ENCODE data around the gene ATP11B.

The ATP11B gene

DNA sequence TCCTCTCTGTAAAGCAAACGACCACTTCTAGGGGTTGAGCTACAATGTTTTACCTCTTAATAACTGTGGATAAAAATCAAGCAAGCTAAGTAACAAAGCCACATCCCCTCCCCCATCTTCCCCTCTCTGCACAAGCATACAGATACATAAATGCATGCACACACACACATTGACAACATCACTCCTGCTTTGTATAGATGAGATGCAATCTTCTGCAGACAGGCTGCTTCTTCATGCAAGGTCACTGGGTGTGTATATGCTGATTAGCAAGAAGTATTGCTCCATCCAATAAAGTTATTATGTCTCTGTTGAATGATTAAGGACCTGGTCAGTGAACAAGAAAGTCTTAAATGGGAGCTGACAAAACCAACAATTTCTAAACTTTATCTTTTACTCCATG is 8.8 kb upstream of the ATP11B start:
- Histone ChIP-seq H2BK12ac (ENCODE audit: low read length) (no peak overlapping the region), H3K4ac (ENCODE audit: low read depth, low read length) (no peak overlapping the region), H3K27me3 (ENCODE audit: insufficient read depth, low read length) (no peaks in the 10 kb centered on the region), H3K23ac (ENCODE audit: low read length) (no peak overlapping the region), H2BK120ac (ENCODE audit: insufficient read depth, low read length, poor library complexity) (no peak overlapping the region), H2BK5ac (ENCODE audit: low read depth, low read length, poor library complexity) (no peak overlapping the region), H3K4me2 (ENCODE audit: low read length) (no peak overlapping the region), H3K18ac (ENCODE audit: low read length) (no peak overlapping the region), H4K8ac (ENCODE audit: low read depth, low read length) (no peak overlapping the region), H3K9me3 (ENCODE audit: insufficient read depth, low read depth, low read length) (no peaks in the 10 kb centered on the region), H3K79me2 (ENCODE audit: control insufficient read depth, insufficient read depth, low read length, poor library complexity) (no peaks in the 10 kb centered on the region), H2AK5ac (ENCODE audit: low read length) (no peak overlapping the region), H3K36me3 (ENCODE audit: control insufficient read depth in 1 of 2, insufficient read depth in 2 of 2, low read length in 2 of 2) (no peaks in the 10 kb centered on the region), H3K79me1 (ENCODE audit: low read length) (no peaks in the 10 kb centered on the region), H3K14ac (ENCODE audit: low read length) (no peak overlapping the region), H3K9ac (ENCODE audit: low read length) (no peak overlapping the region), H3K4me3 (ENCODE audit: low read depth, low read length) (no peak overlapping the region), H4K12ac (ENCODE audit: low read depth, low read length) (no peak overlapping the region), H4K91ac (ENCODE audit: low read depth, low read length) (no peak overlapping the region), H2AFZ (ENCODE audit: insufficient read depth, low read length, poor library complexity) (no peak overlapping the region), H3K4me1 (ENCODE audit: control insufficient read depth in 1 of 2, insufficient read depth in 2 of 2, low read length in 2 of 2) (no peaks in the 10 kb centered on the region), H3K27ac (ENCODE audit: low read depth, low read length) (no peak overlapping the region)
- no CpG with 5 or more reads among the region's 1 CpG for WGBS (ENCODE audit: extremely low coverage, insufficient coverage, insufficient read length)
- no peak for DNase-seq

DNA sequence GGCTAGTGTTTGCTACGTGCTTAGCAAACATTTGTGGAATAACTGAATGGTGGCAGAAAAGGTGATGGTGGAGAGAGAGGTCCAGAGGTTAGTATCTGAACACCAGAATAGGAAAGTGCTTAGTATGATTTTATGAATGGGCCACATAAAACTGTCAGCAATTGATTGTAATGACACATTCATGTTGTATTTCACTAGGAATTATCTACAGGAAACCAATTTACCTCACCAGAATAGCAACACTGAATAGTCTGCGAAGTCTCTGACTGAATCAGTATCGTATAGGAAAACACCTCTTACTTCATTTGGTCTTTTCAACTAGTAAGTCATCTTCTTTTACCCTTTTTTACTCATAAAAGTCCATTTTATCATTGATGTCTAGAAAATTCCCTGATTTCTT is 8.2 kb upstream of the ATP11B start:
- Histone ChIP-seq H3K4me2 (ENCODE audit: low read length) (no peak overlapping the region), H3K14ac (ENCODE audit: low read length) (no peak overlapping the region), H4K12ac (ENCODE audit: low read depth, low read length) (no peak overlapping the region), H2BK12ac (ENCODE audit: low read length) (no peak overlapping the region), H4K91ac (ENCODE audit: low read depth, low read length) (no peak overlapping the region), H3K18ac (ENCODE audit: low read length) (no peak overlapping the region), H3K79me1 (ENCODE audit: low read length) (no peaks in the 10 kb centered on the region), H3K9me3 (ENCODE audit: insufficient read depth, low read depth, low read length) (no peaks in the 10 kb centered on the region), H3K4ac (ENCODE audit: low read depth, low read length) (no peak overlapping the region), H3K23ac (ENCODE audit: low read length) (no peak overlapping the region), H2AK5ac (ENCODE audit: low read length) (no peak overlapping the region), H2AFZ (ENCODE audit: insufficient read depth, low read length, poor library complexity) (no peak overlapping the region), H3K36me3 (ENCODE audit: control insufficient read depth in 1 of 2, insufficient read depth in 2 of 2, low read length in 2 of 2) (no peaks in the 10 kb centered on the region), H3K27me3 (ENCODE audit: insufficient read depth, low read length) (no peaks in the 10 kb centered on the region), H2BK5ac (ENCODE audit: low read depth, low read length, poor library complexity) (no peak overlapping the region), H3K4me1 (ENCODE audit: control insufficient read depth in 1 of 2, insufficient read depth in 2 of 2, low read length in 2 of 2) (no peaks in the 10 kb centered on the region), H3K79me2 (ENCODE audit: control insufficient read depth, insufficient read depth, low read length, poor library complexity) (no peaks in the 10 kb centered on the region), H3K27ac (ENCODE audit: low read depth, low read length) (no peak overlapping the region), H3K9ac (ENCODE audit: low read length) (no peak overlapping the region), H3K4me3 (ENCODE audit: low read depth, low read length) (no peak overlapping the region), H2BK120ac (ENCODE audit: insufficient read depth, low read length, poor library complexity) (no peak overlapping the region), H4K8ac (ENCODE audit: low read depth, low read length) (no peak overlapping the region)
- no peak for DNase-seq
- no CpG with 5 or more reads among the region's 3 CpGs for WGBS (ENCODE audit: extremely low coverage, insufficient coverage, insufficient read length)

DNA sequence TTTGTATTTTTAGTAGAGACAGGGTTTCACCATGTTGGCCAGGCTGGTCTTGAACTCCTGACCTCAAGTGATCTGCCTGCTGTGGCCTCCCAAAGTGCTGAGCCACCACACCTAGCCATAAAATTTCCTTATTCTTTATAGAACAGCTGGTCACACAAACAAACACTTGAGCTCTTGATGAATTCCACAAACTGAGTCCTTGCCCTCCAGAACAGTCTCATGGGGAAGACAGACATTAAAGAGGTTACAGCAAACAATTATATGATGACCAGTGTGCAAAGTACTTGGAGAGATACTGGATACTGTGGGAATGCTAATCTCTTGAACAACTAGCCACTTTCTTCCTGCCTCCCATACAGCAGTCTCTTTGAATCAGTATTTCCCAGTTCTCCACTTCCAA is 7.5 kb upstream of the ATP11B start:
- H3K27ac ChIP-seq (ENCODE audit: low read depth, low read length), result no peak overlapping the region
- no peak for DNase-seq
- no peak overlapping the region for H3K4me3 ChIP-seq (ENCODE audit: low read depth, low read length)
- no peak overlapping the region for H2BK5ac ChIP-seq (ENCODE audit: low read depth, low read length, poor library complexity)
- H3K9me3 ChIP-seq (ENCODE audit: insufficient read depth, low read depth, low read length), result no peaks in the 10 kb centered on the region
- no peaks in the 10 kb centered on the region for H3K4me1 ChIP-seq (ENCODE audit: control insufficient read depth in 1 of 2, insufficient read depth in 2 of 2, low read length in 2 of 2)
- no peak overlapping the region for H2AFZ ChIP-seq (ENCODE audit: insufficient read depth, low read length, poor library complexity)
- H3K23ac ChIP-seq (ENCODE audit: low read length), result no peak overlapping the region
- H3K79me2 ChIP-seq (ENCODE audit: control insufficient read depth, insufficient read depth, low read length, poor library complexity), result no peaks in the 10 kb centered on the region
- H3K9ac ChIP-seq (ENCODE audit: low read length), result no peak overlapping the region
- no peak overlapping the region for H2BK120ac ChIP-seq (ENCODE audit: insufficient read depth, low read length, poor library complexity)
- H3K27me3 ChIP-seq (ENCODE audit: insufficient read depth, low read length), result no peaks in the 10 kb centered on the region
- H2BK12ac ChIP-seq (ENCODE audit: low read length), result no peak overlapping the region
- no peak overlapping the region for H2AK5ac ChIP-seq (ENCODE audit: low read length)
- no peaks in the 10 kb centered on the region for H3K79me1 ChIP-seq (ENCODE audit: low read length)
- no peak overlapping the region for H3K4me2 ChIP-seq (ENCODE audit: low read length)
- no peak overlapping the region for H3K14ac ChIP-seq (ENCODE audit: low read length)
- no peak overlapping the region for H4K12ac ChIP-seq (ENCODE audit: low read depth, low read length)
- H3K4ac ChIP-seq (ENCODE audit: low read depth, low read length), result no peak overlapping the region
- H4K8ac ChIP-seq (ENCODE audit: low read depth, low read length), result no peak overlapping the region
- no peak overlapping the region for H3K18ac ChIP-seq (ENCODE audit: low read length)
- no peaks in the 10 kb centered on the region for H3K36me3 ChIP-seq (ENCODE audit: control insufficient read depth in 1 of 2, insufficient read depth in 2 of 2, low read length in 2 of 2)
- no peak overlapping the region for H4K91ac ChIP-seq (ENCODE audit: low read depth, low read length)

DNA sequence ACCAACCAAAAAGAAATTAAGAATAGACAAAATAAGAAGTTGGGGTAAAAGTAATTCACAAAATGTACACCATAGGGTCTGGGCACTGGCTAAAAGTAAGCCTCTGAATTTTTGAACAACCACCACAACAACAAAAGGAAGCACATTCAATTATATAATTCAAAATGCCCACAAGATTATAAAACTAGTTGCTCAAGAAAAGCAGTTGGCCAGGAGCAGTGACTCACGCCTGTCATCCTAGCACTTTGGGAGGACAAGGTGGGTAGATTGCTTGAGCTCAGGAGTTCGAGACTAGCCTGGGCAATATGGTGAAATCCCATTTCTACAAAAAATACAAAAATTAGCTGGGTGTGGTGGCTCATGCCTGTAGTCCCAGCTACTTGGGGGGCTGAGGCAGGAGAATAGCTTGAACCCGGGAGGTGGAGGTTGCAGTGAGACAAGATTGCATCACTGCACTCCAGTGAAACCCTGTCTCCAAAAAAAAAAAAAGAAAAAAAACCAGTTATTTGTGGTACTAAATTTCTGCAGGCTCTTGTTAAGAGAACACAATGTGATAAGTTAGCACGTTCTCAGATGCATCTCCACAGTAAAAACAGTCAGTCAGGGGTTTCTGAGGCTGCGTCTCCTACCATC is 6.6 kb upstream of the ATP11B start:
- Histone ChIP-seq H3K23ac (ENCODE audit: low read length) (no peak overlapping the region), H3K4me2 (ENCODE audit: low read length) (no peak overlapping the region), H3K4me1 (ENCODE audit: control insufficient read depth in 1 of 2, insufficient read depth in 2 of 2, low read length in 2 of 2) (no peaks in the 10 kb centered on the region), H2AFZ (ENCODE audit: insufficient read depth, low read length, poor library complexity) (no peak overlapping the region), H2BK12ac (ENCODE audit: low read length) (no peak overlapping the region), H3K27ac (ENCODE audit: low read depth, low read length) (no peak overlapping the region), H3K4ac (ENCODE audit: low read depth, low read length) (no peak overlapping the region), H4K8ac (ENCODE audit: low read depth, low read length) (no peak overlapping the region), H2BK5ac (ENCODE audit: low read depth, low read length, poor library complexity) (no peak overlapping the region), H4K12ac (ENCODE audit: low read depth, low read length) (no peak overlapping the region), H3K9ac (ENCODE audit: low read length) (no peak overlapping the region), H3K79me1 (ENCODE audit: low read length) (no peaks in the 10 kb centered on the region), H3K4me3 (ENCODE audit: low read depth, low read length) (no peak overlapping the region), H3K9me3 (ENCODE audit: insufficient read depth, low read depth, low read length) (no peaks in the 10 kb centered on the region), H3K14ac (ENCODE audit: low read length) (no peak overlapping the region), H3K79me2 (ENCODE audit: control insufficient read depth, insufficient read depth, low read length, poor library complexity) (no peaks in the 10 kb centered on the region), H3K27me3 (ENCODE audit: insufficient read depth, low read length) (no peaks in the 10 kb centered on the region), H3K36me3 (ENCODE audit: control insufficient read depth in 1 of 2, insufficient read depth in 2 of 2, low read length in 2 of 2) (no peaks in the 10 kb centered on the region), H4K91ac (ENCODE audit: low read depth, low read length) (no peak overlapping the region), H2BK120ac (ENCODE audit: insufficient read depth, low read length, poor library complexity) (no peak overlapping the region), H3K18ac (ENCODE audit: low read length) (no peak overlapping the region), H2AK5ac (ENCODE audit: low read length) (no peak overlapping the region)
- WGBS (ENCODE audit: extremely low coverage, insufficient coverage, insufficient read length), result no CpG with 5 or more reads among the region's 5 CpGs
- no peak for DNase-seq

Data from trophoblast cell (in vitro differentiated cells and primary cell).